A549 (cell line): Measurements from ENCODE around the gene TBC1D14. TPM values are rescaled to one million over a fixed set of nuclear protein-coding genes. Genes with fewer than 3 reads are reported as not detected.
"Not testable (repeated sequence)": the region's sequence is repeated elsewhere in the genome, so short reads cannot be mapped to it uniquely, and the experiment has no call there.

Experiments used
- ATAC-seq, 2 experiments: fragments of 200-7000 bp in 1 of 2; fragments of >200 bp in 1 of 2; cut with Nextera tagmentation in 1 of 2; cut with Tn5 transposase in 1 of 2; 3 replicates each; pipeline versions ENCODE4 v1.8.0 to v1.9.1; 2018 to 2020; ENCODE audit warnings: mild to moderate bottlenecking in 1 of 2, moderate library complexity in 1 of 2
- CTCF ChIA-PET: fragments of 300-600 bp; sonication (Branson Sonifier 250); formaldehyde crosslinking; extraction: SDS; loops from one replicate; lab custom pipeline; 2021; ENCODE audit warnings: antibody characterized with exemption, inconsistent platforms; lab: Yijun Ruan, JAX
- POLR2A ChIA-PET: fragments of 350-600 bp; formaldehyde crosslinking; extraction: SDS; loops from one replicate; lab custom pipeline; 2021; ENCODE audit warnings: antibody characterized with exemption, inconsistent platforms; lab: Yijun Ruan, JAX
- DNase-seq, 2 experiments: peaks; one replicate each; pipeline versions ENCODE4 v3.0.0 to v3.0.0-alpha.2; 2011 to 2016; ENCODE audit warnings: low read depth in 1 of 2, low spot score in 1 of 2
- FAIRE-seq: peaks from 2 replicates; lab custom pipeline; 2011; peaks lifted over from hg19 to GRCh38; lab: Jason Lieb, UNC
- H3K27ac ChIP-seq, 2 experiments: fragments of >200 bp; sonication (Bioruptor Twin); formaldehyde crosslinking; 3 replicates each; pipeline ENCODE4 v1.5.1; 2016 to 2017
- H3K4me1 ChIP-seq: fragments of >200 bp; sonication (Bioruptor Twin); formaldehyde crosslinking; 3 replicates; pipeline ENCODE4 v1.6.1; 2016
- H3K4me2 ChIP-seq: fragments of >200 bp; sonication (Bioruptor Twin); formaldehyde crosslinking; 3 replicates; pipeline ENCODE4 v1.6.1; 2016
- H3K4me3 ChIP-seq: fragments of >200 bp; sonication (Bioruptor Twin); formaldehyde crosslinking; 3 replicates; pipeline ENCODE4 v1.5.1; 2016
- H3K9me3 ChIP-seq: fragments of >200 bp; sonication (Bioruptor Twin); formaldehyde crosslinking; 3 replicates; pipeline ENCODE4 v1.6.1; 2016
- BCL3 ChIP-seq: fragments of >200 bp; sonication (Bioruptor Twin); formaldehyde crosslinking; IDR thresholded peaks from 3 replicates; pipeline ENCODE4 v1.6.1; 2016
- CBX2 ChIP-seq: fragments of 200-600 bp; sonication (generic); IDR thresholded peaks from 2 replicates; pipeline ENCODE4 v1.6.1; 2016; ENCODE audit warnings: low read depth, mild to moderate bottlenecking, borderline replicate concordance
- CBX8 ChIP-seq: fragments of 200-600 bp; sonication (generic); IDR thresholded peaks from 2 replicates; pipeline ENCODE4 v1.6.1; 2016
- E2F6 ChIP-seq: IDR thresholded peaks from 2 replicates; pipeline ENCODE4 v1.6.1; 2012; ENCODE audit warnings: low read depth, borderline replicate concordance
- ELK1 ChIP-seq: fragments of 150-350 bp; IDR thresholded peaks from 2 replicates; pipeline ENCODE4 v1.6.1; 2014; ENCODE audit warnings: low read depth, mild to moderate bottlenecking, low read length
- EP300 ChIP-seq, 2 experiments: fragments of >200 bp; sonication (Bioruptor Twin); formaldehyde crosslinking; IDR thresholded peaks; 2 replicates in 1 of 2; 3 replicates in 1 of 2; pipeline ENCODE4 v1.6.1; 2016 to 2017
- ESRRA ChIP-seq: fragments of 150-350 bp; IDR thresholded peaks from 2 replicates; pipeline ENCODE4 v1.6.1; 2014; ENCODE audit warnings: mild to moderate bottlenecking, low read length, borderline replicate concordance
- FOSB ChIP-seq: fragments of 250-450 bp; sonication (Bioruptor Pico); IDR thresholded peaks from 2 replicates; pipeline ENCODE4 v1.5.0; 2020; ENCODE audit warnings: mild to moderate bottlenecking, moderate library complexity
- FOSL2 ChIP-seq, 2 experiments: fragments of 450-650 bp in 1 of 2; fragments of >200 bp in 1 of 2; sonication (Bioruptor Twin) in 1 of 2; formaldehyde crosslinking; IDR thresholded peaks; 2 replicates each; pipeline versions ENCODE4 v1.5.0 to v1.6.1; 2016 to 2020; ENCODE audit warnings: mild to moderate bottlenecking in 1 of 2, moderate library complexity in 1 of 2
- FOXS1 ChIP-seq: fragments of 250-450 bp; sonication (Bioruptor Pico); IDR thresholded peaks from 2 replicates; pipeline ENCODE4 v1.5.0; 2020; ENCODE audit warnings: mild to moderate bottlenecking, moderate library complexity
- GATA3 ChIP-seq: IDR thresholded peaks from 2 replicates; pipeline ENCODE4 v1.6.1; 2012; ENCODE audit warnings: borderline replicate concordance
- HOXA7 ChIP-seq: fragments of 250-450 bp; sonication (Bioruptor Pico); IDR thresholded peaks from 2 replicates; pipeline ENCODE4 v1.5.0; 2020; ENCODE audit warnings: mild to moderate bottlenecking, moderate library complexity
- HOXB13 ChIP-seq: fragments of 250-450 bp; sonication (Bioruptor Pico); IDR thresholded peaks from 2 replicates; pipeline ENCODE4 v1.5.0; 2020; ENCODE audit warnings: low read depth, mild to moderate bottlenecking, moderate library complexity
- HOXB5 ChIP-seq: fragments of 250-450 bp; sonication (Bioruptor Pico); IDR thresholded peaks from 2 replicates; pipeline ENCODE4 v1.5.0; 2020; ENCODE audit warnings: mild to moderate bottlenecking, moderate library complexity
- KDM5A ChIP-seq: fragments of 200-600 bp; sonication (generic); IDR thresholded peaks from 2 replicates; pipeline ENCODE4 v1.6.1; 2016; ENCODE audit warnings: antibody characterized with exemption, mild to moderate bottlenecking
- MAFK ChIP-seq: fragments of 450-650 bp; IDR thresholded peaks from 2 replicates; pipeline ENCODE4 v1.6.1; 2014; ENCODE audit not compliant: partially characterized antibody
- MYC ChIP-seq: IDR thresholded peaks from 2 replicates; pipeline ENCODE4 v1.6.1; 2012; ENCODE audit warnings: mild to moderate bottlenecking, inconsistent platforms, low read length, improper control_type of control experiment, borderline replicate concordance
- NFE2L2 ChIP-seq: fragments of 150-350 bp; conservative IDR thresholded peaks from 2 replicates; pipeline ENCODE4 v1.6.1; 2014; ENCODE audit warnings: low read length
- PHF8 ChIP-seq: fragments of 200-600 bp; sonication (generic); IDR thresholded peaks from 2 replicates; pipeline ENCODE4 v1.6.1; 2016; ENCODE audit warnings: low read depth, mild to moderate bottlenecking, antibody characterized with exemption, moderate library complexity, borderline replicate concordance
- RFX5 ChIP-seq: fragments of 450-650 bp; IDR thresholded peaks from 2 replicates; pipeline ENCODE4 v1.7.1; 2014; ENCODE audit warnings: antibody characterized with exemption, mild to moderate bottlenecking, moderate library complexity
- RNF2 ChIP-seq: fragments of 200-600 bp; sonication (generic); IDR thresholded peaks from 2 replicates; pipeline ENCODE4 v1.6.1; 2016; ENCODE audit warnings: low read depth, mild to moderate bottlenecking, antibody characterized with exemption, moderate library complexity, borderline replicate concordance
- TP53 ChIP-seq: fragments of 250-450 bp; sonication (Bioruptor Pico); IDR thresholded peaks from 2 replicates; pipeline ENCODE4 v1.5.0; 2021; ENCODE audit warnings: mild to moderate bottlenecking, moderate library complexity
- ZC3H11A ChIP-seq: fragments of 450-650 bp; IDR thresholded peaks from 2 replicates; pipeline ENCODE4 v1.6.1; 2014; ENCODE audit warnings: antibody characterized with exemption, mild to moderate bottlenecking
- ZFP36 ChIP-seq: fragments of 450-650 bp; IDR thresholded peaks from 2 replicates; pipeline ENCODE4 v1.6.1; 2014; ENCODE audit warnings: borderline replicate concordance; ENCODE audit not compliant: partially characterized antibody
- ZSCAN20 ChIP-seq: fragments of 250-450 bp; sonication (Bioruptor Pico); IDR thresholded peaks from 2 replicates; pipeline ENCODE4 v1.8.0; 2022; ENCODE audit warnings: mild to moderate bottlenecking, moderate library complexity
- WGBS: methylation state at CpG from one replicate; pipeline ENCODE4 v1.1.6; 2017; ENCODE audit errors: missing lambda C conversion rate; 5-methylcytosine and 5-hydroxymethylcytosine counted together
- polyA plus RNA-seq, 4 experiments: library from polyadenylated mRNA; depleted of rRNA in 3 of 4; stranded (reverse); fragments of >200 nt; fragmentation: RNase III in 1 of 4; extraction: RNeasy Plus Mini Kit Qiagen cat#74134 plus additional on column Dnase treatment in 1 of 4; gene quantifications; 2 replicates in 3 of 4; 3 replicates in 1 of 4; pipeline ENCODE4 v1.2.3, GENCODE V29; 2011 to 2017

Gene TBC1D14
- polyA plus RNA-seq, 2 of the 4 experiments (the other 2 are of a cell fraction), result 30.2 to 39.0 TPM

GRCh38 chr4:6890358-6890757 is 19.3 kb upstream of the TBC1D14 start (continued):
- no peak for TF ChIP-seq ELK1
- no peak for TF ChIP-seq KDM5A
- no peak for TF ChIP-seq CBX2
- no peak for TF ChIP-seq FOXS1 (CRISPR knock-in tag)
- TF ChIP-seq NFE2L2, result no peak
- TF ChIP-seq TP53 (CRISPR knock-in tag), result no peak
- no peak for TF ChIP-seq MAFK
- no peak for TF ChIP-seq ZC3H11A
- TF ChIP-seq RNF2, result no peak
- TF ChIP-seq ZFP36, result no peak
- TF ChIP-seq RFX5, result no peak

- FAIRE-seq, ATAC-seq, H3K4me3 ChIP-seq, CTCF ChIA-PET, H3K4me2 ChIP-seq, DNase-seq, POLR2A ChIA-PET: not testable (repeated sequence)
- peak overlapping the region; percentile 90 to 95 for H3K27ac ChIP-seq
- peaks cover 42% of the 10 kb centered on the region for H3K4me1 ChIP-seq
- WGBS, result 94% methylated on average over 8 of the region's 9 CpGs
- peaks cover 12% of the 10 kb centered on the region; the same call in 2 of the 3 replicates for H3K9me3 ChIP-seq
Measured at GRCh38 chr4:6890971-6891370, 18.7 kb upstream of the TBC1D14 start.

GRCh38 chr4:6891436-6892170 is 18.0 kb upstream of the TBC1D14 start:
- CTCF ChIA-PET, result interaction anchor here (0.9 to 2.1 kb wide), 9 partner anchors 9 to 171 kb away, joined by 3 to 8 read pairs (median 4); no protein-coding TSS in a partner anchor
- Histone ChIP-seq H3K9me3 (peaks cover 12% of the 10 kb centered on the region; the same call in 2 of the 3 replicates), H3K4me3 (no peak overlapping the region), H3K4me1 (peaks cover 37% of the 10 kb centered on the region), H3K27ac (peak overlapping the region; percentile 90 to 95), H3K4me2 (peak overlapping the region; percentile 64)
- no peak for FAIRE-seq
- peak in 1 of 2 experiments; percentile 24 for DNase-seq
- 81% methylated on average over 10 of the region's 10 CpGs for WGBS
- POLR2A ChIA-PET, result interaction anchor here (1.5 kb wide), 1 partner anchor 17 kb away, joined by 4 read pairs; no protein-coding TSS in a partner anchor
- ATAC-seq, result peak; percentile 32 to 38; a peak in 5 of 6 replicates
- no peak for TF ChIP-seq HOXA7 (CRISPR knock-in tag)
- no peak for TF ChIP-seq CBX8
- no peak for TF ChIP-seq HOXB5
- TF ChIP-seq PHF8, result no peak
- no peak for TF ChIP-seq ZSCAN20 (CRISPR knock-in tag)
- TF ChIP-seq BCL3, result no peak
- no peak for TF ChIP-seq KDM5A
- TF ChIP-seq TP53 (CRISPR knock-in tag), result no peak
- no peak for TF ChIP-seq FOSB (CRISPR knock-in tag)
- no peak for TF ChIP-seq EP300 (IDR thresholded peaks at IDR 0.05)
- TF ChIP-seq E2F6, result no peak
- no peak for TF ChIP-seq HOXB13
- TF ChIP-seq ZFP36, result no peak
- TF ChIP-seq MYC, result no peak
- no peak for TF ChIP-seq ESRRA
- TF ChIP-seq GATA3, result no peak
- TF ChIP-seq FOSL2 (IDR thresholded peaks at IDR 0.05), result no peak
- TF ChIP-seq FOSL2 (CRISPR knock-in tag; IDR thresholded peaks at IDR 0.05), result no peak
